Mesendoderm (in vitro differentiated cells): ENCODE results near the gene TLX1.

Experiments used
- DNase-seq: peaks from one replicate; pipeline ENCODE4 v3.0.0; 2013
- H2AK5ac ChIP-seq: 2 replicates; pipeline ENCODE4 v1.6.1; 2013; ENCODE audit warnings: low read length, inconsistent platforms
- H2BK120ac ChIP-seq: 2 replicates; pipeline ENCODE4 v1.6.1; 2013; ENCODE audit warnings: low read depth, mild to moderate bottlenecking, low read length, moderate library complexity, mixed read lengths
- H2BK15ac ChIP-seq: replicated peaks from 2 replicates; pipeline ENCODE4 v1.6.1; 2013; ENCODE audit warnings: low read depth, mild to moderate bottlenecking, moderate library complexity
- H2BK5ac ChIP-seq: 2 replicates; pipeline ENCODE4 v1.6.1; 2013; ENCODE audit warnings: low read length, inconsistent platforms
- H3K18ac ChIP-seq: 2 replicates; pipeline ENCODE4 v1.6.1; 2013; ENCODE audit warnings: mild to moderate bottlenecking, low read length, mixed read lengths
- H3K23ac ChIP-seq: one replicate; pipeline ENCODE4 v1.6.1; 2013; ENCODE audit warnings: low read length
- H3K27ac ChIP-seq: 2 replicates; pipeline ENCODE4 v1.5.1; 2013; ENCODE audit warnings: low read depth, mild to moderate bottlenecking, inconsistent platforms, low read length, moderate library complexity
- H3K27me3 ChIP-seq: 2 replicates; pipeline ENCODE4 v1.6.1; 2013; ENCODE audit warnings: low read length, control low read depth, mild to moderate bottlenecking, inconsistent platforms; ENCODE audit not compliant: insufficient read depth, poor library complexity
- H3K36me3 ChIP-seq: 2 replicates; pipeline ENCODE4 v1.6.1; 2013; ENCODE audit warnings: low read length, inconsistent platforms; ENCODE audit not compliant: control insufficient read depth, insufficient read depth
- H3K4ac ChIP-seq: one replicate; pipeline ENCODE4 v1.6.1; 2013; ENCODE audit warnings: low read depth, mild to moderate bottlenecking, low read length, moderate library complexity
- H3K4me1 ChIP-seq: 2 replicates; pipeline ENCODE4 v1.6.1; 2013; ENCODE audit warnings: low read depth, low read length, inconsistent platforms; ENCODE audit not compliant: control insufficient read depth
- H3K4me2 ChIP-seq: 2 replicates; pipeline ENCODE4 v1.6.1; 2013; ENCODE audit warnings: low read length
- H3K4me3 ChIP-seq: 2 replicates; pipeline ENCODE4 v1.5.1; 2013; ENCODE audit warnings: mild to moderate bottlenecking, low read length
- H3K56ac ChIP-seq: one replicate; pipeline ENCODE4 v1.6.1; 2013; ENCODE audit warnings: low read length
- H3K79me1 ChIP-seq: 2 replicates; pipeline ENCODE4 v1.6.1; 2013; ENCODE audit warnings: low read length, inconsistent platforms
- H3K79me2 ChIP-seq: 2 replicates; pipeline ENCODE4 v1.6.1; 2013; ENCODE audit warnings: mild to moderate bottlenecking, low read length; ENCODE audit not compliant: control insufficient read depth, insufficient read depth
- H3K9ac ChIP-seq: 2 replicates; pipeline ENCODE4 v1.6.1; 2013; ENCODE audit warnings: low read length, inconsistent platforms
- H4K5ac ChIP-seq: one replicate; pipeline ENCODE4 v1.6.1; 2013; ENCODE audit warnings: low read length
- H4K8ac ChIP-seq: one replicate; pipeline ENCODE4 v1.6.1; 2013; ENCODE audit warnings: low read depth, mild to moderate bottlenecking, control low read depth, low read length, moderate library complexity
- WGBS: extraction: QIAGEN DNeasy Blood & Tissue Kit; methylation state at CpG from one replicate; pipeline ENCODE4 v1.1.7; 2013; ENCODE audit warnings: low lambda C conversion rate, missing lambda C conversion rate; ENCODE audit not compliant: insufficient coverage; ENCODE audit errors: extremely low coverage; 5-methylcytosine and 5-hydroxymethylcytosine counted together

Gene TLX1

DNA sequence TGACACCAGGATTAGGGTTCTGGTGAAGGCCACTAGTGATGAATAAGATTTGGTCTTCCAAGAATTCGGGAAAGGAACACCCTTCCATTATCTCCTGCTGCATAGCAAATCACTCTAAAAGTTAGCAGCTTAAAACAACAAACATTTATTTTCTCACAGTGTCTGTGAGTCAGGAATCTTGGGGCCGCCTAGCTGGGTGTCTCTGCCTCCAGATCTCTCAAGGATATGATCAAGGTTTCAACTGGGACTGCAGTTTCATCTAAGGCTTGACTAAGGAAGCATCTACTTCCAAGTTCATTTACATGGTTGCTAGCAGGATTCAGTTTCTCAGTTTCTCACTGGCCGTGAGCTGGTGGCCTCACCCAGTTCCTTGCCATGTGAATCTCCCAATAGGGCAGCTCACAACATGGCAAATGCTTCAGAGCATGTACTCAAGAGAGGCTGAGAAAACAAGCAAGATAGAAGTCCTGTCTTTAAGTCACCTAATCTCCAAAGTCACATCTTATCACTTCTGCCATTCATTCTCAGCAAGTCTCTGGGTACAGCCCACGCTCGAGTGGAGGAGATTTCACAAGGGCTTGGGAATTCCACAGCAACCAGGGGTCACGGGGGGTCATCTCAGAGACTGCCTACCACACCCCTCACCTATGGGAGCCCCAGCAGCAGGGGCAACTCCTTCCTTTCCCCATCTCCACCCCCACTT, 26.8 kb downstream of the TLX1 start:
- no peak for DNase-seq
- no CpG with 5 or more reads among the region's 6 CpGs for whole genome bisulfite sequencing
- Histone ChIP-seq H3K9ac (no peak overlapping the region), H4K5ac (no peak overlapping the region), H3K79me1 (no peaks in the 10 kb centered on the region), H2BK5ac (no peak overlapping the region), H3K56ac (no peak overlapping the region), H3K27me3 (no peaks in the 10 kb centered on the region), H2BK120ac (no peak overlapping the region), H3K4me3 (no peak overlapping the region), H2BK15ac (no peak overlapping the region), H3K4me2 (no peak overlapping the region), H3K4me1 (no peaks in the 10 kb centered on the region), H3K36me3 (no peaks in the 10 kb centered on the region), H3K4ac (no peak overlapping the region), H3K18ac (no peak overlapping the region), H3K27ac (no peak overlapping the region), H3K79me2 (no peaks in the 10 kb centered on the region), H2AK5ac (no peak overlapping the region), H3K23ac (no peak overlapping the region), H4K8ac (no peak overlapping the region)

DNA sequence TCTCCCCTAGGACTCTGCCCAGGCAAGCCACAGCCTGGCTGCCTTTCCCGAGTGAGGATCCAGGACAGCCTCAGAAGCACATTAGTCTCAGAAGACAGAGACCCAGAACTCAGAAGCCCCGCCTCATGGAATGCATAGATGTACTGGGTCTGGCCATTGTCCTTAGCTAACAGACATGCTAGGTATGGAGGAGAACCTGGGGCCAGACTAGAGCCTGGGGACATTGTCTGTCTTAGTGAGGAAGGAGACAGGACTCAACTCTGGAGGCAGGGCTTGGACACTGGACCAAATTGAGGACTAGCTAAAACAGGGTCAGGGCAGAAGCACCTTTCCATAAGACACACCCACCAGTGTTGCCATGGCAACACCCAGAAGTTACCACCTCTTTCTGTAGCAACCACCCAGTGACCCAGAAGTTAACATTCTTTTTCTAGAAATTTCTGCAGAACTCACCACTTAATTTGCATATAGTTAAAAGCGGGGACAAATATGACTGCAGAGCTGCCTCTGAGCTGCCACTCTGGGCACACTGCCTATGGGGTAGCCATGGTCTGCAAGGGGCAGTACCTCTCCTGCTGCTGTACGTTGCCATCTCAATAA, 27.5 kb downstream of the TLX1 start:
- no peak overlapping the region for H4K5ac ChIP-seq
- no peak overlapping the region for H3K27ac ChIP-seq
- H2BK5ac ChIP-seq: no peak overlapping the region
- no peaks in the 10 kb centered on the region for H3K79me2 ChIP-seq
- no peaks in the 10 kb centered on the region for H3K36me3 ChIP-seq
- no peaks in the 10 kb centered on the region for H3K27me3 ChIP-seq
- no peak overlapping the region for H2BK120ac ChIP-seq
- DNase-seq: no peak
- H3K56ac ChIP-seq: no peak overlapping the region
- WGBS: no CpG with 5 or more reads among the region's 4 CpGs
- no peaks in the 10 kb centered on the region for H3K79me1 ChIP-seq
- H3K4me1 ChIP-seq: no peaks in the 10 kb centered on the region
- H2BK15ac ChIP-seq: no peak overlapping the region
- no peak overlapping the region for H3K4me2 ChIP-seq
- H3K9ac ChIP-seq: no peak overlapping the region
- H3K4ac ChIP-seq: no peak overlapping the region
- H3K23ac ChIP-seq: no peak overlapping the region
- no peak overlapping the region for H3K4me3 ChIP-seq
- H2AK5ac ChIP-seq: no peak overlapping the region
- no peak overlapping the region for H4K8ac ChIP-seq
- no peak overlapping the region for H3K18ac ChIP-seq

DNA sequence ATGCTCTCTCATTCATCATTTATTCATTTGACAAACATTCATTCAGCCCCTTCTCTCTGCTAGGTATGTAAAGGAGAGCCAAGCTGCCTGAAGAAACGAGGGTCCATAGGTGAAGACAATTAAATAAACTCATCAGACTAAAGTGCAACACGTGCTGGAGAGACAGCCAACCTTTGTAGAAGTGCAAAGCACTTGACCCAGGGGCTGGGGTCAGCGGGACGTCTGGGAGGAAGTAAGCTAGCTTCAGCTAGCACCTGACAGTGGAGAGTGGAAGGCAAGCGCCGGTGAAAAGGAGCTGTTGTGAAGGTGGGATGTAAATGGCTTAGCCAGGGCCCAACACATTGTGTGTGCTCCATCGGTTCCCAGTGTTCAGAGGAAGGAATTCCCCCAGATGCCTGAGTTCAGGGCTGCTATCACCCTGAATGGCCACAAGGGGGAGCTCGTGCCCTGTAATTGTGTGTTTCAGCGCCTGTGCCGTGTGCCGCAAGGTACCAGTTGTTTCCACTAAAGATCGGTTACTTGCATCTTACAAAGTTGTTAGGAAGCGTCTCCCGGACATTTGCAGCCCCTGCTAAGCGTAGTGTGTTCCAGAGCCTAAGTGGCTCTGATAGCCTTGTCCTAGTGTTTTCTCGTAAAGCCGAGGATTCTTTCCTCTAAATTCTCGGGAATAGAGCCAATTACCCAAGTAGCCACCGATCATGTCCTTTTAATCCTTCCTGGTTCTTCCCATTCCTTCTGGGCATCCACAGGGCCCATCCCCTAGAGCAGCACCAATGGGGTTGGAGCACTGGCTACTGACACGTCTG, 30.6 kb downstream of the TLX1 start:
- H3K18ac ChIP-seq: no peak overlapping the region
- no peak overlapping the region for H3K27ac ChIP-seq
- no peak overlapping the region for H3K56ac ChIP-seq
- DNase-seq: peak; percentile 89
- H3K79me2 ChIP-seq: no peaks in the 10 kb centered on the region
- no peaks in the 10 kb centered on the region for H3K36me3 ChIP-seq
- no peaks in the 10 kb centered on the region for H3K27me3 ChIP-seq
- H2AK5ac ChIP-seq: no peak overlapping the region
- WGBS: no CpG with 5 or more reads among the region's 20 CpGs
- no peaks in the 10 kb centered on the region for H3K79me1 ChIP-seq
- H3K4me2 ChIP-seq: no peak overlapping the region
- no peak overlapping the region for H2BK5ac ChIP-seq
- no peak overlapping the region for H4K8ac ChIP-seq
- H3K23ac ChIP-seq: no peak overlapping the region
- no peak overlapping the region for H2BK15ac ChIP-seq
- H3K9ac ChIP-seq: no peak overlapping the region
- no peak overlapping the region for H3K4me3 ChIP-seq
- H3K4me1 ChIP-seq: no peaks in the 10 kb centered on the region
- no peak overlapping the region for H2BK120ac ChIP-seq
- H4K5ac ChIP-seq: no peak overlapping the region
- H3K4ac ChIP-seq: no peak overlapping the region

DNA sequence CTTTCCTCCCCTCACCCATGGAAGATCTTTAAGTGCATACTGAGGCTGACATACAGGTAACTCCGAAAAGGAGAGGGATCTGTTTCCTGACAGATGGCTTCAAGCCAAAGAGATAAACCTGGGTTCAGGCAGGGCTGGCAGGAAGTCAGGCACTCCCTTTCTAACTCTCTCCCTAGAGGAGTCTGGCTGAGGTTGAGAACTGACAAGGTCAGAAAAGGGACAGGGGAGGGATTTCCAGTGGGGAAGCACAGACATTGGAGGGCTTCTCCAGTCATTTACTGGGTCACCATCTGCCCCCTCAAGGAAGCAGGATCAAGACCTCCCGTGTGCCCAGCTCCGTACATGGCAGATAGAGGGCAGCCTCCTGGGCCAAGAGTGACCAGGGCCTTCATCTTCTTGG, 31.6 kb downstream of the TLX1 start:
- Histone ChIP-seq H2AK5ac (no peak overlapping the region), H3K27ac (no peak overlapping the region), H3K9ac (no peak overlapping the region), H3K4me3 (no peak overlapping the region), H3K79me2 (no peaks in the 10 kb centered on the region), H3K18ac (no peak overlapping the region), H4K8ac (no peak overlapping the region), H3K4me2 (no peak overlapping the region), H3K27me3 (no peaks in the 10 kb centered on the region), H3K56ac (no peak overlapping the region), H3K23ac (no peak overlapping the region), H2BK15ac (no peak overlapping the region), H4K5ac (no peak overlapping the region), H3K36me3 (no peaks in the 10 kb centered on the region), H3K4ac (no peak overlapping the region), H3K4me1 (no peaks in the 10 kb centered on the region), H2BK120ac (no peak overlapping the region), H3K79me1 (no peaks in the 10 kb centered on the region), H2BK5ac (no peak overlapping the region)
- no CpG with 5 or more reads among the region's 3 CpGs for WGBS
- DNase-seq: no peak

DNA sequence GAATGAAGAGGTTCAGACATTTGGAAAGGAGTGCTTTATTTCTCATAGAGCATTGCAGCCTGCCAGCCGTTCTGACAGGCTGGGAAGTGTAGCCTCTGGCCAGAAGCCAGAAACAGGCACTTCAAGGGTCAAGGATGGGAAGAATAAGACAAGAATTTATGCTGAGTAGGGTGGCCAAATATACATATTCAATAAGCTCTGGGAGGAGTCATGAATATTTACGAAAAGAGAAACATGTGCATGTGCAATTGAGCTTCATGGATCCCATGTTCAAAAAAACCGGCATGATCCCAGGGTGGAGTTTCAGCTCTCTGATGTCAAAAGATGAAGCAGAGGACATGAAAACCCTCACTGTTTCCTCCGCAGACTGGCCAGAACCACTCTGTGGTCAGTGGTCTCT, 32.9 kb downstream of the TLX1 start:
- Histone ChIP-seq H2BK15ac (no peak overlapping the region), H3K27me3 (no peaks in the 10 kb centered on the region), H3K23ac (no peak overlapping the region), H3K79me1 (no peaks in the 10 kb centered on the region), H3K79me2 (no peaks in the 10 kb centered on the region), H3K4me1 (no peaks in the 10 kb centered on the region), H2BK120ac (no peak overlapping the region), H3K4ac (no peak overlapping the region), H3K18ac (no peak overlapping the region), H3K56ac (no peak overlapping the region), H3K4me3 (no peak overlapping the region), H4K8ac (no peak overlapping the region), H3K36me3 (no peaks in the 10 kb centered on the region), H2BK5ac (no peak overlapping the region), H4K5ac (no peak overlapping the region), H3K4me2 (no peak overlapping the region), H3K9ac (no peak overlapping the region), H3K27ac (no peak overlapping the region), H2AK5ac (no peak overlapping the region)
- DNase-seq: no peak
- WGBS: no CpG with 5 or more reads among the region's 4 CpGs
